ENCODE data around the gene RAMP1.

RAMP1 gene

DNA sequence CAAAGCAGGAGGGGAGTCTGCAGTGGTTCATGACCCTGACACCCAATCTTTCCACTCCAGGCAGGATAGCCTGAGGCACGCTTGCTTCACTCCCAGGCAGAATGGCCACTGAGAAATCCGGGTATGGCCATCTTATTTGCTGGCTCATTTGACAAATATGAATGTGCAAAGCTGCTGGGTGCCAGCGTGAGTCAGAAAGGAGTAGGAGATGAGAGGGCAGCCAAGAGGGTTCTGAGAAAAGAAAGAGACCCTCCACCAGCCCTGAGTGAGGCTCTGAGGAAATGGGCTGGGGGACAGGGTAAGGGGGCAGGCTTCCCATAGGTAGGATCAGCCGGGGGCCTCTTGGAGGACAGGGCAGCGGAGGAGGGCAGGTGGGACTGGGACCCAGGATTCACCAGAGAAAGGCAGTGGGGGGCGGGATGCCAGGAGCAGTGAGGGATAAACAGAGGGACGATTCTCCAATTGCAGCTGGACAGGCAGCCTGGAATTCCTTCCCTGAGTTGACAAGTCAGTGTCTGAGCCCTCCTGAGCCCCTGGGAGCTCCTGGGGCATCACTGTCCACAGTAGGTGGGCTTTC, 15.2 kb downstream of the RAMP1 start:
- no peaks in the 10 kb centered on the region for H3K9me3 Mint-ChIP-seq
- peaks cover 4% of the 10 kb centered on the region for H3K36me3 Mint-ChIP-seq (ENCODE audit: insufficient read depth)
- no peak overlapping the region for H3K4me3 Mint-ChIP-seq
- DNase-seq (ENCODE audit: low spot score in 2 of 2), result no peak
- no peak overlapping the region for H3K27ac Mint-ChIP-seq (ENCODE audit: low read depth)
- no peaks in the 10 kb centered on the region for H3K4me1 Mint-ChIP-seq
- H3K27me3 Mint-ChIP-seq, result peaks cover 46% of the 10 kb centered on the region
- no peak for ATAC-seq (replicated peaks; ENCODE audit: extremely low read depth, poor library complexity, severe bottlenecking)

DNA sequence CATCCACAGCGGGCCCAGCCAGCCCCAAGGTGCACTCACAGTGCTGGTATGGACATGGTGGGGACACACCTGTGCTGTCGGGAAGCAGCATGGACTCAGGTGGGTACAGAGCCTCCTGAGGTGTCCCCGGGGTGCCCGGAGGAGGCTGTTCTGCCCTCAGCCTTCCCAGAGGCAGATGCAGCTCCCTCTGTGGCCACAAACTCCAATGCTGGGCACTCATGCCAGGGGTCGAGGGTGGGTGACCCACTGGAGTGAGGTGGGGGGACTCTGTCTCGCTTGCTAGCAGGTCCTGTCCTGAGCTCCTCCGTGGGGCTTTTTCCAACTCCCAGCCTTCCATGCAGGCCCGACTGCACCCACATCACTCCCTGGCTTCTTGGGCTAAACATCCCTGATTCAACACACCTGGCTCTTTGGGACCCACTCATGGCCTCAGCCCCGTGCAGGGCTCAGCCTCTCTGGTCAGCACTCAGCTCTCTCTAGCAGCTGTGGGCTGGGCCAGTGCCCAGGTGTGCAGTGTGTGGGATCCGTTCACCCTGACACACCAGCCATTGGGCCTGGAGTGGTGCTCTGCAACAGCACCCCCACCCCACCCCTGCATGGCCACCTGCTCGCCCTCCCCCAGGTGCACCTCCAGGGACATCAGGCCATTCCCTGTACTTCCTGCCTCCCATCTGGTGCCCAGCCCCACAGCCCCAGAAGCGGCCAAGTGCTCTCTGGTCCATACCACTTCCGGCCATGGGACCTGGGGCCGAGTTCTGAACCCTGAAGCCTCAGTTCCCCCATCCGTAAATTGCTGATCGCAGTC, 16.0 kb downstream of the RAMP1 start:
- no peaks in the 10 kb centered on the region for H3K4me1 Mint-ChIP-seq
- H3K4me3 Mint-ChIP-seq, result no peak overlapping the region
- no peaks in the 10 kb centered on the region for H3K9me3 Mint-ChIP-seq
- H3K36me3 Mint-ChIP-seq (ENCODE audit: insufficient read depth), result peaks cover 4% of the 10 kb centered on the region
- ATAC-seq (replicated peaks; ENCODE audit: extremely low read depth, poor library complexity, severe bottlenecking) (no peak), DNase-seq (ENCODE audit: low spot score in 2 of 2) (no peak)
- H3K27ac Mint-ChIP-seq (ENCODE audit: low read depth), result no peak overlapping the region
- H3K27me3 Mint-ChIP-seq, result peaks cover 39% of the 10 kb centered on the region

DNA sequence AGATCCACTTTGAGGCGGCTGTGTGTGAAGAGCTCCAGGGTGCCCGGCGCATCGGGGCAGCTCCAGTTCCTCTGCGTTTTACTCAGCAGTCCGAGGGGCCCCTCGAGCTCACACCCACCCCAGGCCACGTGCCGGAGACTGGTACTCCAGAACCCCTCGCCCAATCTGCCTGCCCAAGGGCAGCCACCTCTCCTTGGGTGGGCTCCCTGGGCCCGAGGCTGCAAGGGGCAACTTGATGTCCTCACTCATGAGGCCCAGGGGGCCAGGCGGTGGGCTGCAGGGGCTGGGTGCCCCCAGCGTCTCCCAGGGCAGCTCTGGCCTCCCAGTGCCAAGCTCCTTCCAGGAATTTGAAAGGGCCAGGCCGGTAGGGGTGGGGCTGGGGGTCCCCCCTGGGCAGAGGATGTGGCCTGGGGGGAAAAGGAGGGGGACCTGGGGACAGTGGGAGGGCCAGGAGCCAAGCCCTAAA, 16.7 kb downstream of the RAMP1 start:
- no peak overlapping the region for H3K4me3 Mint-ChIP-seq
- peaks cover 32% of the 10 kb centered on the region for H3K27me3 Mint-ChIP-seq
- H3K4me1 Mint-ChIP-seq, result no peaks in the 10 kb centered on the region
- peaks cover 4% of the 10 kb centered on the region for H3K36me3 Mint-ChIP-seq (ENCODE audit: insufficient read depth)
- DNase-seq (ENCODE audit: low spot score in 2 of 2), result no peak
- H3K9me3 Mint-ChIP-seq, result no peaks in the 10 kb centered on the region
- no peak for ATAC-seq (replicated peaks; ENCODE audit: extremely low read depth, poor library complexity, severe bottlenecking)
- H3K27ac Mint-ChIP-seq (ENCODE audit: low read depth), result no peak overlapping the region

DNA sequence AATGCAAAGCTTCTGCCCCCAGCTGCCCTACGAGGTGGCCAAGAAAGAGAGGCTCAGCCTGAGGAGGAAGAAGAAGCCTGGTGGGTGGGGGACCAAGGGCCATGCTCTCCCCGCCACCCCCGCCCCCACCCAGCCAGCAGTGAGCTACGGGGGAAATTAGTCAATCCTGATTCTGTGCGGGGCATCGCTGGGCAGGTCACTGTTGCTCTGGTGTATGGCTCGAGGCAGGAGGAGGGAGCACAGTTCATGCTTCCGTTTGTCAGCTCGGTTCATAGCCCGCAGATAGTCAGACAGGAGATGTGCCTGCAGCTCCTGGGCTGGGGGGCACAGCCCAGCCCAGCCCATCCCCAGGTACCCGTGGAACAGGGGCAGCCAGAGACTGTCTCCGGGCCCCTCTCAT, 17.1 kb downstream of the RAMP1 start:
- Mint-ChIP-seq H3K36me3 (ENCODE audit: insufficient read depth) (peaks cover 4% of the 10 kb centered on the region), H3K27ac (ENCODE audit: low read depth) (no peak overlapping the region), H3K4me1 (no peaks in the 10 kb centered on the region), H3K4me3 (no peak overlapping the region), H3K9me3 (no peaks in the 10 kb centered on the region), H3K27me3 (peaks cover 28% of the 10 kb centered on the region)
- no peak for ATAC-seq (replicated peaks; ENCODE audit: extremely low read depth, poor library complexity, severe bottlenecking)
- no peak for DNase-seq (ENCODE audit: low spot score in 2 of 2)

DNA sequence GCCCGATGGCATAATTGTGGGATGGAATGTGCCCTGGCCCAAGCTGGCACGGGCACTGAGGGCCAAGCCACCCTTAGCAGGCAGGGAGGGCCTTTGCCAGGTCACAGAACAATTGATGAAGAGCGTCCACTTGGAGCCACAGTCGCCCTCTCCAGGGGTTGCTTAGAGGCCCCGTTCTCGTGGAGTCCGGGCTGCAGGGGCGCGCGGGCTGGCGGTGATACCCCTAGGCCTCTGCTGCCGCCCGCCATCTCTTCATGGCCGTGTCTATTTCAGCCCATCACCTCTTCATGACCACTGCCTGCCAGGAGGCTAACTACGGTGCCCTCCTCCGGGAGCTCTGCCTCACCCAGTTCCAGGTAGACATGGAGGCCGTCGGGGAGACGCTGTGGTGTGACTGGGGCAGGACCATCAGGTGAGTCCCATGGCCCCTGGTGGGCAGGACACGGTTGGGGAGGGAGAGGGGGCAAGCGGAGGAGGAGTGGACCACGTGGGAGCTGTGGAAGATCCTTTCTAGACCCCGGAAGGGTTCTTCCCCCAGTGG, 17.6 kb downstream of the RAMP1 start:
- Mint-ChIP-seq H3K27ac (ENCODE audit: low read depth) (no peak overlapping the region), H3K27me3 (peaks cover 23% of the 10 kb centered on the region), H3K4me3 (no peak overlapping the region), H3K36me3 (ENCODE audit: insufficient read depth) (peaks cover 4% of the 10 kb centered on the region), H3K4me1 (no peaks in the 10 kb centered on the region), H3K9me3 (no peaks in the 10 kb centered on the region)
- DNase-seq (ENCODE audit: low spot score in 2 of 2) (no peak), ATAC-seq (replicated peaks; ENCODE audit: extremely low read depth, poor library complexity, severe bottlenecking) (no peak)

DNA sequence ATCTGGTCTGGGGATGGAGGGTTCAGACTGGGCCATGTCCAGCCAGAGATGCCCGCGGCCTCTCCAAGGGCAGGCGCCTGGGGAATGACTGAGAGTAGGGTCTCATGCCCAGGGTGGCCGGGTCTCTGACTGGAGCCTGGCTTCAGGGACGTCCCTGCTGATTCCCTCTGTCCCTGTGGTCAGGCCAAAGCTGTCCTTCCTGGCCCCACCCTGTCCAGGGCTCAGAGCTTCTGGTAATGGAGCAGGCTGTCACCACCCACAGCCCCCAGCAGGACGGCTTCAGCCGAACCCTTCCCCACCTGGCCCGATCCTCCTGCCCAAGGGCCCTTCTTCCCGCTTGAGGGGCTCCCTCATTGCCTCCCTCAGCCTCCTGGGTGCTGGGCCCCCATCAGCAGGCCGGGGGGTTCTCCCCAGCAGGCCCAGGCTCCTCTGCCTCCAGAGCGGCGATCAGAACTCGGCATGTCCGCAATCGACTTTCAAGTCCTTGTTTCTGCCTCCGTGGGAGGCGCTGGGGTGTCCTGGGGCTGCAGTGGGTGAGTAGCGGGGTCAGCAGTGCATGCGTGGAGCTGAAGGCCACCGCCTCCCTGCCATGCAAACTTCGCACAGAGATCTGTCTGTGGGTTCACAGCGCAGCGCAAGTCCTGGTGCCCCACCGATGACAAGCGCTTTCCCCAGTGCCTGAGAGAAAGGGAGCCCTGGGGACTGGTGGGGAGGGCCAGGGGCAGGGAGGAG, 18.3 kb downstream of the RAMP1 start:
- no peak for DNase-seq (ENCODE audit: low spot score in 2 of 2)
- peaks cover 4% of the 10 kb centered on the region for H3K36me3 Mint-ChIP-seq (ENCODE audit: insufficient read depth)
- ATAC-seq (replicated peaks; ENCODE audit: extremely low read depth, poor library complexity, severe bottlenecking), result no peak
- no peaks in the 10 kb centered on the region for H3K9me3 Mint-ChIP-seq
- no peak overlapping the region for H3K4me3 Mint-ChIP-seq
- no peaks in the 10 kb centered on the region for H3K4me1 Mint-ChIP-seq
- H3K27ac Mint-ChIP-seq (ENCODE audit: low read depth), result no peak overlapping the region
- peaks cover 18% of the 10 kb centered on the region for H3K27me3 Mint-ChIP-seq

DNA sequence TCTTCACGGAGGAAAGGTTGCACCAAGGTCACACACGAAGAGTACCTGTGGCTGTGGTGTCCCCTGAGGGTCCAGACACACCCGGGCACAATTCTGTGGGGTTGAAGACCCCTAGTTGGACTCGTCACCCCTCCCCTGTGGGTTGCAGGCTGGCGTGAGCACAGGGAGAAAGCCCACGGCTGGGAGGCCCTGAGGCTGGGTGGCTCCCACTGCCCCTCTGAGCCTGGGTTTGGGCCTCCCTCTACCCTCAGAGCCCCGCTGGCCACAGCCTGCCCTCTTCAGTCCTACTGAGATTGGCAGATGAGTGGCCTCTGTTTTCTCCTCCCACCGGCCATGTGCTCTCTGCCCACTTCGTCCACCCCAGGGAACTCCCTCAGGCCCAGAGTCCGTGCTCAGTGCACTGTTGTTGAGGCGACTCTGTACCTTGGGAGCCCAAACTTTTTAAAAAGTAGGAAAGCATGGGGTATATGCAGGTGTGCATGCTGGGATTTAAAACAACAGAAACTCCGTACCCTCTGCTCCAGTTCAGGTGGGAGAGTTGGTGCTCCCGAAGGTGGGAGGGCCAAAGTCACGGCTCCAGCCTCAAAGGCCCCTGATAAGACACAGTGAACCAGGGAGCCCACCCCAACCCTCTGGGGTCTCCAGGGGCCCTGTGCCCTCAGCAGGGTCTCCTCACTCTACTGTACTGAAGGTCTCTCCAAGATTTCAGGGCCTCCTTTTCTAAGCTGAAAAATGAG, 19.1 kb downstream of the RAMP1 start:
- Mint-ChIP-seq H3K4me1 (no peaks in the 10 kb centered on the region), H3K27ac (ENCODE audit: low read depth) (no peak overlapping the region), H3K9me3 (no peaks in the 10 kb centered on the region), H3K4me3 (no peak overlapping the region), H3K27me3 (peaks cover 16% of the 10 kb centered on the region), H3K36me3 (ENCODE audit: insufficient read depth) (peaks cover 4% of the 10 kb centered on the region)
- no peak for DNase-seq (ENCODE audit: low spot score in 2 of 2)
- ATAC-seq (replicated peaks; ENCODE audit: extremely low read depth, poor library complexity, severe bottlenecking), result no peak

DNA sequence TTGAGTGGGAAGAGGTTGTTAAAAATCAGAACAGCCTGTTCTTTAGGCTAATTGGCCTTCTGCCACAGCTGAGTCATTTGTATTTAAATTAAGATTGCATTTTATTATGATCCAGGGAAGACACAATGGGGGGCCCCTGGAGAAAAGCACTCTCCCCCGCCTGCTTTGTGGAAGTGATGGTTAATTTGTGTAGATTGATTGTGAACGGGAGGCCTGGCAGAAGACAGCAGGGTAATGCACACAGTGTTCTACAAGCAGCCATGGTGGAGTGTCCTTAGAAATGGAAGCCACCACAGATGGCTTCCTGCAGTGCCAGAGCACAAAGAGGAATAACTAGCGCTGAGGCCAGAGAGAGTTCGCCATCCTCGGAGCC, 19.6 kb downstream of the RAMP1 start:
- DNase-seq (ENCODE audit: low spot score in 2 of 2) (no peak), ATAC-seq (replicated peaks; ENCODE audit: extremely low read depth, poor library complexity, severe bottlenecking) (no peak)
- Mint-ChIP-seq H3K27me3 (peaks cover 10% of the 10 kb centered on the region), H3K36me3 (ENCODE audit: insufficient read depth) (peaks cover 4% of the 10 kb centered on the region), H3K27ac (ENCODE audit: low read depth) (no peak overlapping the region), H3K4me3 (no peak overlapping the region), H3K9me3 (no peaks in the 10 kb centered on the region), H3K4me1 (no peaks in the 10 kb centered on the region)

DNA sequence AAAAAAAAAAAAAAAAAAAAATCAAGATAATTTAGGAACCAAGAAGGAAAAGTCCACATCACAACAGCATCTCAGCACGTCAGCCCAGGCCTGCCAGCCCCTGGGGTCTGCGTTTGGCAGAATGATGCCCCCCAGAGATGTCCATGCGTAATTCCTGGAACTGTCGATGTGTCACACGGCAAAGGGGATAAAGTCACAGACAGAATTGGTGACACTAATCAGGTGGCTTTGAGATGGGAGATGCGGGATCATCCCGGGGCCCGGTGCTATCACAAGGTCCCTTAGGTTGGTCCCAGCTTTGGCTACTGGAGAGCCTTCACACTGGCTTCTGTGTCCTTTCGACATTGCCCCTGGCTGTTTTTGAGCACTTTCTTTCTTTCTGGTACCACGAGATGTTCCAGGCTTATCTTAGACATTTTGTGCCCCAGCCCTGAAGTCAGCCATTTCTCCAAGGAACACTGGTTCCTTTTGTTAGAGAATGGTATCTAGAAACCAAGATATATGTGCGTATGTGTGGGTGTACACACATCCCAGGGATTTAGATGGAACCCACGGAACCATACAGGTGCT, 20.7 kb downstream of the RAMP1 start:
- ATAC-seq (replicated peaks; ENCODE audit: extremely low read depth, poor library complexity, severe bottlenecking) (no peak), DNase-seq (ENCODE audit: low spot score in 2 of 2) (no peak)
- H3K27me3 Mint-ChIP-seq, result no peaks in the 10 kb centered on the region
- H3K27ac Mint-ChIP-seq (ENCODE audit: low read depth), result no peak overlapping the region
- no peaks in the 10 kb centered on the region for H3K4me1 Mint-ChIP-seq
- no peak overlapping the region for H3K4me3 Mint-ChIP-seq
- H3K36me3 Mint-ChIP-seq (ENCODE audit: insufficient read depth), result peaks cover 4% of the 10 kb centered on the region
- H3K9me3 Mint-ChIP-seq, result no peaks in the 10 kb centered on the region

DNA sequence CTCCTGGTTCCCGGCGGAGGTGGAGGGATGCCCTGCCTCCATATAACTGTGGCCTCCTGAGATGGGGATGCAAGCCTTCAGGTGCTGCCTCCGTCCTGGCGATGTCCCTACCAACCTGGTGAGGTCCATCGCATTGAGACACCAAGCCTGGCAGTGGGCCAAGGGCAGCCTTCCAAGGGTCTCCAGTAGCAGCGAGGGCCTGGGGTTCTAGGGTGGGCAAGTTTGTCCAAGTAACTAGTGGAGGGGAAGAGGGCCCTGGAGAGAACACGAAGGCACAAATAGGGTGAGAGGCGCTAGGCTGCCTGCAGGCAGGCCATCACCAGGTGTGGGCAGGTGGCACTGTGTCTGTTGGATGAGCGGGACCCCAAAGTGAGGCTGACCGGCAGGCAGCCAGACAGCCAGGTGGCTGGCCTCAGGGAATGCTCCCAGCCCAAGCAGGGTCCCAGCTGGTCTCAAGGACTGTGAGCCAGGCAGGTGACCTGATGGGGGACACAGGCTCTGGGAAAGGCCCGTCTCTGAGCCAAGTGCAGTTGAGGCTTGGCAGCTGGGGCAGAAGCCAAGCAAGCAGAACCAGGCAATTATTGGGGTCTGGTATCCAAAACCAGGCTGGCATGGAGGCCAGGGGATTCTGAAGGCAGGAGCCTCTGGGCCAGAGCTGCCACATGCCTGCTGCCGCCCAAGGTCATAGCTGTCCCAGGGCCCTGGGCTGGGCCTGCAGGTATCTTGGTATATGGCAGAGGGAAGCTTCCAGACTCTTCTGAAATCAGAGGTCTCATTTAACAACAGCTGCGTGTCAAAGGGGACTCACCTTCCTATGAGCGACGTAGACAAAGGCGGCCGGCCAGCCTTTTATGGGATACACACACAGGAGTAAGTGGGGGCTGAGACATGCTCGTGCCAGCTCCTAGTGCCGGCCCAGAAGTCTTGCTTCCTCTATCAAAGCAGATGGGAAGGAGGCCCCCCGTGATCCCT, 23.4 kb downstream of the RAMP1 start:
- H3K4me1 Mint-ChIP-seq, result no peaks in the 10 kb centered on the region
- H3K4me3 Mint-ChIP-seq, result no peak overlapping the region
- DNase-seq (ENCODE audit: low spot score in 2 of 2) (no peak), ATAC-seq (replicated peaks; ENCODE audit: extremely low read depth, poor library complexity, severe bottlenecking) (no peak)
- no peaks in the 10 kb centered on the region for H3K27me3 Mint-ChIP-seq
- no peaks in the 10 kb centered on the region for H3K36me3 Mint-ChIP-seq (ENCODE audit: insufficient read depth)
- no peaks in the 10 kb centered on the region for H3K9me3 Mint-ChIP-seq
- no peak overlapping the region for H3K27ac Mint-ChIP-seq (ENCODE audit: low read depth)

DNA sequence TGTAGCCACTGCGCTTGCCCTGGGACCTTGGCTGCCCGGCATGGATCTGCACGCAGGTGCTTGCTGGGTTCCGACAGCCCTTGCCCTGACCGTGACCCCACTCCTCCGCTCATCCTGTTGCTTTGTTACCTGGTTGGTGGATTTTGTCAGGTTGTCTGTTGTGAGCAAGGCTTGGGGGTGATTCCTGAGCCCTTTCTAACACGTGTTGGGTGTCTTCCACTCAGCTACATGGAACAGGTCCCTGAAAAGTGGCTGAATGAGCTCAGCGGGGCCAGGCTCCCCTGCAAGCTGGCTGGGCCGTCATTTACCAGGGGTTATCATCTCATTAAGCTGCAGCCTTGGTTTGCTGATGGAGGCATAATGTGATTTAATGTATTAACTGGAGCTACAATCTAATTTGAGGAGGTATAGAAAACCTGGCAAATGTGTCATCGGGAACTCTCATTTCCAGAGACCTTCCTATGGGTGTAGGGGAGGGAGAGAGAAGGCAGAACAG, 24.6 kb downstream of the RAMP1 start:
- Mint-ChIP-seq H3K4me3 (no peak overlapping the region), H3K9me3 (no peaks in the 10 kb centered on the region), H3K4me1 (no peaks in the 10 kb centered on the region), H3K27ac (ENCODE audit: low read depth) (no peak overlapping the region), H3K27me3 (no peaks in the 10 kb centered on the region), H3K36me3 (ENCODE audit: insufficient read depth) (no peaks in the 10 kb centered on the region)
- DNase-seq (ENCODE audit: low spot score in 2 of 2), result no peak
- ATAC-seq (replicated peaks; ENCODE audit: extremely low read depth, poor library complexity, severe bottlenecking), result no peak
